Mucosa of descending colon (tissue), 3 donors: Measurements from ENCODE around the gene TNNI2. TPM values are rescaled to one million over a fixed set of nuclear protein-coding genes. Genes with fewer than 3 reads are reported as not detected.
A peak's percentile ranks its signal among the peaks of the same experiment; 100 is the strongest.

ENCODE experiments used
- ATAC-seq: fragments of 200-7000 bp; cut with Tn5 transposase; one replicate; pipeline ENCODE4 v1.9.1; 2020; ENCODE audit warnings: mild to moderate bottlenecking, moderate library complexity
- DNase-seq, 3 donors: peaks; one replicate each; pipeline ENCODE4 v3.0.0-alpha.2; 2020
- H3K36me3 ChIP-seq: fragments of 200-600 bp; one replicate; pipeline ENCODE4 v1.8.0; 2021; ENCODE audit warnings: low read depth, mild to moderate bottlenecking
- H3K4me1 ChIP-seq: fragments of 200-600 bp; one replicate; pipeline ENCODE4 v1.8.0; 2021; ENCODE audit warnings: low read depth, mild to moderate bottlenecking
- H3K4me3 ChIP-seq: fragments of 200-600 bp; one replicate; pipeline ENCODE4 v1.8.0; 2021; ENCODE audit warnings: mild to moderate bottlenecking
- H3K9me3 ChIP-seq: fragments of 200-600 bp; one replicate; pipeline ENCODE4 v1.8.0; 2021; ENCODE audit warnings: mild to moderate bottlenecking
- intact Hi-C, 2 donors: fragments of 100-400 bp; cut with DNase I in 1 of 2; cut with micrococcal nuclease in 1 of 2; formaldehyde crosslinking; loops; one replicate each; pipeline versions ENCODE4 v1.11.0 to v1.11.1; 2022; cut with DNase I, micrococcal nuclease
- total RNA-seq, 3 donors: library from RNA; stranded (reverse); fragmentation: NEBNext Ultra II Directional in 2 of 3; extraction: Animal tissue kit (Norgen Biotek cat#: 25700) in 2 of 3; gene quantifications; one replicate each; pipeline versions ENCODE4 v1.2.1 to v1.2.4, GENCODE V29; 2021 to 2023
- TF ChIP-seq, protein P1 (sequence below): fragments of 200-600 bp; IDR thresholded peaks from one replicate; pipeline ENCODE4 v1.8.0; 2022; ENCODE audit warnings: antibody characterized with exemption, mild to moderate bottlenecking
- donor health status: DM: no; HTN: no; CAD: no; lungs with moderate emphysema.
- donor health status: DM: no; HTN: no; CAD: no.
- donor health status: DM: no; HTN: yes; CAD: no.

TNNI2 gene
- total RNA-seq, 3 donors from 2014 or later, result 0.46 TPM; not detected in 2

DNA sequence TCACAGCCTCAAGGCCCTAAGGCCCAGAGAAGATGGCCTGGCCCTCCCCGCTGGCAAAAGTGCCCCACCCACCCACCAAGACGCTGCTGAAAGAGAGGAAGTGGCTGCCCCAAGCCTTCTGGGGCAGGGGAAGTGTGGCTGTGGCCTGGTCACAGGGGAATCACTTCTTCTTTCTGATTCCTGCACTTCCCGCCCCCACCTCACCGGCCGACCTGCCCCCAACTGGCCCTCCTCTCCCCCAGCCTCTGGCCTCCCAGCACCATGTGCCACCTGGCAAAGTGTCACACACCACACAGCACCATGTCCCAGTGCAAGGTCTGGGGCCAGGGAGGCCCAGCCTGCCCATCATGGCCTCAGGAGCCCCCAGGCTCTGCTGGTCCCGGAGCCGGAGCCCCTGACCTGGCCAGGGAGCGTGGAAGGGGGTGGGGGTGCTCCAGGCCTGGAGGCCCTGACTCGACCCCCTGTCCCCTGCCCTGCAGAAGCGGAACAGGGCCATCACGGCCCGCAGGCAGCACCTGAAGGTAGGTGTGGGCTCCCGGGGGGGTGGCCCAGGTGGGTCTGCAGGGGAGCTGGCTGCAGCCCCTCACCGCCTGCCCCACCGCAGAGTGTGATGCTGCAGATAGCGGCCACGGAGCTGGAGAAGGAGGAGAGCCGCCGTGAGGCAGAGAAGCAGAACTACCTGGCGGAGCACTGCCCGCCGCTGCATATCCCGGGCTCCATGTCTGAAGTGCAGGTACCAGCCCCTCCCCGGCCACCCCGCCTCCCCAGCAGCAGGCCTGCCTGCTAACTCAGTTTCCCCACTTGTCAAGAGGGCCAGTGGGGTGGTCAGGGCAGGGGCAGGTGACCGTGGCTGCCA, 1.4 kb downstream of the TNNI2 start:
- TF ChIP-seq, protein P1, sequence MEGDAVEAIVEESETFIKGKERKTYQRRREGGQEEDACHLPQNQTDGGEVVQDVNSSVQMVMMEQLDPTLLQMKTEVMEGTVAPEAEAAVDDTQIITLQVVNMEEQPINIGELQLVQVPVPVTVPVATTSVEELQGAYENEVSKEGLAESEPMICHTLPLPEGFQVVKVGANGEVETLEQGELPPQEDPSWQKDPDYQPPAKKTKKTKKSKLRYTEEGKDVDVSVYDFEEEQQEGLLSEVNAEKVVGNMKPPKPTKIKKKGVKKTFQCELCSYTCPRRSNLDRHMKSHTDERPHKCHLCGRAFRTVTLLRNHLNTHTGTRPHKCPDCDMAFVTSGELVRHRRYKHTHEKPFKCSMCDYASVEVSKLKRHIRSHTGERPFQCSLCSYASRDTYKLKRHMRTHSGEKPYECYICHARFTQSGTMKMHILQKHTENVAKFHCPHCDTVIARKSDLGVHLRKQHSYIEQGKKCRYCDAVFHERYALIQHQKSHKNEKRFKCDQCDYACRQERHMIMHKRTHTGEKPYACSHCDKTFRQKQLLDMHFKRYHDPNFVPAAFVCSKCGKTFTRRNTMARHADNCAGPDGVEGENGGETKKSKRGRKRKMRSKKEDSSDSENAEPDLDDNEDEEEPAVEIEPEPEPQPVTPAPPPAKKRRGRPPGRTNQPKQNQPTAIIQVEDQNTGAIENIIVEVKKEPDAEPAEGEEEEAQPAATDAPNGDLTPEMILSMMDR, result no peak
- H3K36me3 ChIP-seq, result no peaks in the 10 kb centered on the region
- H3K4me3 ChIP-seq, result no peak overlapping the region
- H3K9me3 ChIP-seq, result no peaks in the 10 kb centered on the region
- intact Hi-C loops, result no loop called here
- peak; percentile 45 to 84 (median 57) for DNase-seq
- H3K4me1 ChIP-seq, result peaks cover 6% of the 10 kb centered on the region
- ATAC-seq, result peak; percentile 46

DNA sequence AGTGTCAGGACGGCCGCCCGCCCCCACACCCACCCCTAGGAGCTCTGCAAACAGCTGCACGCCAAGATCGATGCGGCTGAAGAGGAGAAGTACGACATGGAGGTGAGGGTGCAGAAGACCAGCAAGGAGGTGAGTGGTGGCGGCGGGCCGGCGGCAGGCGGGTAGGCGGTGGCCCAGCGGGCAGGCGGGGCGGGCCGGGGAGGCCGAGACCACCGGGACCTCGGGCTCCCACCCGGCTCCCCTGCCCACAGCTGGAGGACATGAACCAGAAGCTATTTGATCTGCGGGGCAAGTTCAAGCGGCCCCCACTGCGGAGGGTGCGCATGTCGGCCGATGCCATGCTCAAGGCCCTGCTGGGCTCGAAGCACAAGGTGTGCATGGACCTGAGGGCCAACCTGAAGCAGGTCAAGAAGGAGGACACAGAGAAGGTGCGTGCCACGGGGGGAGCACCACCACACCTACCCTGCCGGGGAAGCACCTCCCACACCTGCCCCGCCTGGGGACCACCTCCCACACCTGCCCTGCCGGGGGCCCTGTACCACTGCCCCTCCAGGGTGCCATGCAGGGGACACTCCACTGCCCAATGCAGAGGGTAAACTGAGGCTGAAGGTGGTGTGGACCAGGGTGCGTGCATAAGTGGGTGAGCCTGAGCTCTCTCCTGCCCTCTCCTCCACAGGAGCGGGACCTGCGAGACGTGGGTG, 2.1 kb downstream of the TNNI2 start:
- peak in 2 of 3 donors; percentile 29 to 57 for DNase-seq
- no peak overlapping the region for H3K4me3 ChIP-seq
- no peak for ATAC-seq
- intact Hi-C loops, result no loop called here
- peaks cover 6% of the 10 kb centered on the region for H3K4me1 ChIP-seq
- H3K36me3 ChIP-seq, result no peaks in the 10 kb centered on the region
- H3K9me3 ChIP-seq, result no peaks in the 10 kb centered on the region
- TF ChIP-seq, protein P1, result no peak

DNA sequence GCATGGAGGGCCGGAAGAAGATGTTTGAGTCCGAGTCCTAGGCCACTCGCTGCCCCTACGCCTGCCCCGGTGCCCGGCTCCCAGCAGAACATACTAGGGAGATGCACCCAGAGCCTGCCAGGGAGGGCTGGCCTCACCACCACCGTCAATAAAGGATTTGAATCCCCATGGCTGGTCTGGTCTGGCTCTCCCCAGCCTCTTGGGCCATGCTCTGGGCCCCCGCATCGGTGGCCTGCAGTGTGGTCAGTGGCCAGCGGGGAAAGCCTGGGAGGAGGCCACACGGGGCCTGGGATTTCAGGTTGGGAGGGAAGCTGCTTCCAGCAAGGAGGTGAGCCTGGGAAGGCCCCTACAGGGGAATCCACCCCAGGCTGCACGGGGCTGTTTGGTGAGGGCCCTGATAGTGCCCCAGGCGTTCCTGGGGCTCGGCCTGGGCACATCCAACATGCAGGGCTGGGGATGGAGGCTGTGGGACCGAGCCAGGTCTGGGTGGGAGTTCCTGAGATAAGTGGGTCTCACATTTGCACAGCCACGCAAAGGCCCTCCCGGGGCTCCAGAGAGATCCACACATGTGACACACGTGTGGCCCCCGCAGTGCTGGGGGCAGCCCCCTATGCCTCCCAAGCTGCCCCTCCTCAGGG, 2.8 kb downstream of the TNNI2 start:
- no peak for ATAC-seq
- peak in 2 of 3 donors; percentile 26 to 50 for DNase-seq
- no peak overlapping the region for H3K4me3 ChIP-seq

DNA sequence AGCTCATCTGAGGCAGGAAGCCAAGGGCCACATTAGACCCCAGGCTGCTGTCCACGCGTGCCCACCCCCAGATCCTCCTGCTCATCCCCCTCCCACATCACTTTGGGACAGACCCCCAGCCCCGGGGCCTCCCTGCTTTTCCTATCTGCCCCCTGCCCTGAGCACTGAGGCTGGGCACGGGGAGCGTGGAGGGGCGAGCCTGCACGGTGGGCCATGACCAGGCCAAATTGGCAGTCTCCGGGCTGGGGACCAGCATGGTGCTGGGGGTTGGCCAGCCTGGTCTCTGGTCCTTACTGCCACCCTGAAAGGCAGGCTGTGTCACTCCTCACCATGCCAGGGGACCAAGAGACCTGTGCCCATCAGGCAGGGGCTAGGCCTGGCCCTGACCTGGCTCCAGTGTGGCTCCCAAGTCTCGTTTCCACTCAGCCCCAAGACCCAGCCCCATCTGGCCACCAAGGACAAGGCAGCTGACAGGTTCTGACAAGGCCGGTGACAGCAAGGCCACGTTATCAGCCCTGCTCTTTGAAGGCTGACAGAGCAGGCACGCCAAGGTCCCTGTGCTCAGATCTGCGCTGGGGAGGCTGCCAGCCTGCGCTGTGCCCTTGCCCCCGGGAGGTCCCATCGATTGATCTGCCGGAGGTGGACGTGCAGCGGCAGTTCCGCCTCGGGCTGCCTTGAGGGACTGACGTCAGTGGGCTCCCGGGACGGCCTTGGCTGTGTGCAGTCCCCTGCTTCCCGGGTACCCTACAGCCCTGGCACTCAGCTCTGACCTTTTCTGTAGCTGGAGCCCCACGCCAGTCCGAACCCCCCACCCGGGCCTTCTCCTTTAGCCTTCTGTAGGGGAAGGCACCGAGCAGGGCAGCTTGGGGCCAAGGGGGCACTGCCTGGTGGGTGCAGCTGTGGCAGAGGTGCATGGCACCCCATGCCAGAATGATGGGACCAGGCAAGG, 3.6 kb downstream of the TNNI2 start:
- ATAC-seq (no peak), DNase-seq (peak in 2 of 3 donors; percentile 24 to 61)
- intact Hi-C loops, result no loop called here
- TF ChIP-seq, protein P1, result no peak
- no peaks in the 10 kb centered on the region for H3K36me3 ChIP-seq
- peaks cover 4% of the 10 kb centered on the region for H3K4me1 ChIP-seq
- H3K4me3 ChIP-seq, result no peak overlapping the region
- no peaks in the 10 kb centered on the region for H3K9me3 ChIP-seq

More for the DNA sequence above, 2.8 kb downstream of the TNNI2 start:
- Histone ChIP-seq H3K9me3 (no peaks in the 10 kb centered on the region), H3K36me3 (no peaks in the 10 kb centered on the region), H3K4me1 (peaks cover 6% of the 10 kb centered on the region)
- intact Hi-C loops, result no loop called here
- TF ChIP-seq, protein P1, result no peak

DNA sequence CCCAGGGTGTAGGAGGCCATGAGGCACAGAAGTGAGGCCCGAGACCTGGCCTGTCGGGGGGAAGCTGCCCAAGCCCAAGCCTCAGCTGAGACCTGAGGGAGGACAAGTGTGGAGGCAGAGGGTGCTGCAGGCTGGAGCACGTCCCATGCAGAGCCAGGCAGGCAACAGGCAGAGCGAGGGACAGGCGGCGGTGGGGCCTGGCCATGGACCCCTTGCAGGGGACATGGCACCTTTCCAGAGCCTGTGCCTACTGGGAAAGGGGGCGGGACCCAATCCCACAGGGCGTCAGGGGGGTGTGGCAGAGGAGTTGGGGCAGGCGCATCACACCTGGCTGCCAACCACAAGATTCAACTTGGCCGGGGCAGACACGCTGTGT, 4.3 kb downstream of the TNNI2 start:
- Histone ChIP-seq H3K4me1 (no peaks in the 10 kb centered on the region), H3K36me3 (no peaks in the 10 kb centered on the region), H3K9me3 (no peaks in the 10 kb centered on the region), H3K4me3 (no peak overlapping the region)
- DNase-seq, result peak; percentile 6 to 47 (median 23)
- no peak for ATAC-seq
- TF ChIP-seq, protein P1, result no peak
- intact Hi-C loops, result no loop called here
